H1 (cell line): ENCODE measurements around the gene MED19. TPM values are rescaled to one million over a fixed set of nuclear protein-coding genes. Genes with fewer than 3 reads are reported as not detected.

Experiments
- CTCF ChIA-PET: fragments of 300-600 bp; sonication (Branson Sonifier 250); formaldehyde crosslinking; loops from one replicate; lab custom pipeline; 2021; ENCODE audit not compliant: partially characterized antibody; lab: Charles Lee
- POLR2A ChIA-PET: fragments of 300-600 bp; sonication (Branson Sonifier 250); formaldehyde crosslinking; loops from one replicate; lab custom pipeline; 2021; ENCODE audit warnings: inconsistent platforms; ENCODE audit not compliant: partially characterized antibody; lab: Charles Lee
- DNase-seq, 2 experiments: peaks; one replicate each; pipeline versions ENCODE4 v3.0.0 to v3.0.0-alpha.2; 2010 to 2022; ENCODE audit warnings: low spot score in 2 of 2, low read depth in 1 of 2, mixed read lengths in 1 of 2
- FAIRE-seq: peaks from 2 replicates; lab custom pipeline; 2011; peaks lifted over from hg19 to GRCh38; lab: Jason Lieb, UNC
- H2AFZ ChIP-seq: 2 replicates; pipeline ENCODE4 v1.8.1; 2012; ENCODE audit warnings: low read length, inconsistent platforms
- H2AK5ac ChIP-seq: 2 replicates; pipeline ENCODE4 v1.6.1; 2013; ENCODE audit warnings: low read depth, low read length
- H2BK120ac ChIP-seq: replicated peaks from 2 replicates; pipeline ENCODE3; 2013; ENCODE audit warnings: low read depth, low read length, inconsistent platforms
- H2BK12ac ChIP-seq: 2 replicates; pipeline ENCODE4 v1.6.1; 2013; ENCODE audit warnings: low read depth, low read length
- H2BK15ac ChIP-seq: 2 replicates; pipeline ENCODE4 v1.6.1; 2013; ENCODE audit warnings: low read length
- H2BK20ac ChIP-seq: 2 replicates; pipeline ENCODE4 v1.6.1; 2013; ENCODE audit warnings: low read length
- H2BK5ac ChIP-seq: 2 replicates; pipeline ENCODE4 v1.6.1; 2013; ENCODE audit warnings: low read depth, low read length
- H3K14ac ChIP-seq: 2 replicates; pipeline ENCODE4 v1.6.1; 2013; ENCODE audit warnings: inconsistent platforms; ENCODE audit not compliant: insufficient read length
- H3K18ac ChIP-seq: 2 replicates; pipeline ENCODE4 v1.6.1; 2013; ENCODE audit warnings: low read length; ENCODE audit errors: extremely low read depth
- H3K23ac ChIP-seq: 2 replicates; pipeline ENCODE4 v1.6.1; 2013; ENCODE audit warnings: inconsistent platforms; ENCODE audit not compliant: insufficient read length
- H3K23me2 ChIP-seq: 2 replicates; pipeline ENCODE4 v1.6.1; 2013; ENCODE audit warnings: low read depth, low read length
- H3K27ac ChIP-seq: 2 replicates; pipeline ENCODE4 v1.6.1; 2011; ENCODE audit warnings: low read depth, low read length, inconsistent platforms
- H3K27me3 ChIP-seq, 4 experiments: replicated peaks in 1 of 4; 1 replicate in 1 of 4; 2 replicates in 3 of 4; pipeline versions ENCODE4 v1.6.1 to v1.8.1; 2011 to 2013; ENCODE audit warnings: low read length in 3 of 4, mild to moderate bottlenecking in 3 of 4, inconsistent platforms in 2 of 4, mixed read lengths in 2 of 4, moderate library complexity in 1 of 4; ENCODE audit not compliant: control insufficient read depth in 3 of 4, insufficient read depth in 3 of 4; ENCODE audit errors: extremely low read depth in 1 of 4
- H3K36me3 ChIP-seq, 4 experiments: 2 replicates each; pipeline versions ENCODE4 v1.6.1 to v1.8.1; 2011 to 2013; ENCODE audit warnings: mild to moderate bottlenecking in 4 of 4, low read length in 3 of 4, moderate library complexity in 2 of 4, control low read depth in 1 of 4, inconsistent platforms in 1 of 4; ENCODE audit not compliant: insufficient read depth in 4 of 4, control insufficient read depth in 2 of 4
- H3K4ac ChIP-seq: replicated peaks from 2 replicates; pipeline ENCODE3; 2013; ENCODE audit warnings: low read length, low read depth, mixed read lengths, inconsistent platforms; ENCODE audit not compliant: insufficient read length
- H3K4me1 ChIP-seq, 4 experiments: replicated peaks in 1 of 4; 1 replicate in 1 of 4; 2 replicates in 3 of 4; pipeline versions ENCODE4 v1.6.1 to v1.8.1; 2011 to 2013; ENCODE audit warnings: low read length in 3 of 4, inconsistent platforms in 2 of 4, mixed read lengths in 1 of 4; ENCODE audit not compliant: insufficient read depth in 4 of 4, control insufficient read depth in 3 of 4
- H3K4me2 ChIP-seq, 2 experiments: 2 replicates each; pipeline versions ENCODE4 v1.6.1 to v1.8.1; 2011 to 2013; ENCODE audit warnings: low read depth in 2 of 2, low read length in 2 of 2, control low read depth in 1 of 2, inconsistent platforms in 1 of 2, mild to moderate bottlenecking in 1 of 2; ENCODE audit not compliant: insufficient read depth in 1 of 2
- H3K4me3 ChIP-seq, 4 experiments: fragments of 200-600, 300-600 bp in 1 of 4; sonication (generic), shearing (Covaris generic), sonication (Bioruptor Twin) in 1 of 4; 2 replicates each; pipeline versions ENCODE4 v1.5.1 to v1.8.1; 2011 to 2016; ENCODE audit warnings: low read length in 4 of 4, low read depth in 3 of 4, control low read depth in 2 of 4, inconsistent platforms in 2 of 4, mild to moderate bottlenecking in 2 of 4, mixed read lengths in 1 of 4, moderate library complexity in 1 of 4; ENCODE audit not compliant: insufficient read depth in 2 of 4; ENCODE audit errors: extremely low read depth in 1 of 4
- H3K56ac ChIP-seq: replicated peaks from 2 replicates; pipeline ENCODE3; 2013; ENCODE audit warnings: low read depth, mild to moderate bottlenecking, mixed read lengths, low read length, inconsistent platforms; ENCODE audit not compliant: insufficient read length
- H3K79me1 ChIP-seq: 2 replicates; pipeline ENCODE4 v1.6.1; 2013; ENCODE audit warnings: low read depth, low read length, control low read depth
- H3K79me2 ChIP-seq, 2 experiments: 2 replicates each; pipeline versions ENCODE4 v1.6.1 to v1.8.1; 2012 to 2013; ENCODE audit warnings: low read length in 2 of 2, mild to moderate bottlenecking in 2 of 2, inconsistent platforms in 1 of 2; ENCODE audit not compliant: insufficient read depth in 2 of 2, control insufficient read depth in 1 of 2
- H3K9ac ChIP-seq, 4 experiments: replicated peaks in 1 of 4; 1 replicate in 1 of 4; 2 replicates in 3 of 4; pipeline versions ENCODE4 v1.6.1 to v1.8.1; 2011 to 2013; ENCODE audit warnings: low read depth in 3 of 4, low read length in 3 of 4, control low read depth in 2 of 4, mild to moderate bottlenecking in 2 of 4, moderate library complexity in 2 of 4, inconsistent platforms in 1 of 4; ENCODE audit errors: extremely low read depth in 1 of 4
- H3K9me3 ChIP-seq, 2 experiments: 2 replicates each; pipeline versions ENCODE4 v1.6.1 to v1.8.1; 2012 to 2013; ENCODE audit warnings: mild to moderate bottlenecking in 2 of 2, moderate library complexity in 2 of 2, control low read depth in 1 of 2, inconsistent platforms in 1 of 2, low read depth in 1 of 2, low read length in 1 of 2, mixed read lengths in 1 of 2; ENCODE audit not compliant: insufficient read depth in 2 of 2
- H4K20me1 ChIP-seq, 2 experiments: replicated peaks in 1 of 2; 2 replicates each; pipeline versions ENCODE3 to v1.8.1; 2011 to 2013; ENCODE audit warnings: inconsistent platforms in 2 of 2, low read length in 2 of 2, mild to moderate bottlenecking in 1 of 2; ENCODE audit not compliant: insufficient read depth in 2 of 2, control insufficient read depth in 1 of 2
- H4K5ac ChIP-seq: 2 replicates; pipeline ENCODE4 v1.6.1; 2013; ENCODE audit warnings: low read length, low read depth, mixed read lengths, inconsistent platforms; ENCODE audit not compliant: insufficient read length
- H4K8ac ChIP-seq: 2 replicates; pipeline ENCODE4 v1.8.0; 2013; ENCODE audit warnings: mild to moderate bottlenecking, moderate library complexity, low read length, inconsistent platforms; ENCODE audit not compliant: insufficient read depth; ENCODE audit errors: extremely low read depth
- H4K91ac ChIP-seq: replicated peaks from 2 replicates; pipeline ENCODE3; 2013; ENCODE audit warnings: low read length, mixed read lengths, inconsistent platforms; ENCODE audit not compliant: insufficient read length
- CBX5 ChIP-seq: fragments of 300-800, 300-1000 bp; sonication (generic); IDR thresholded peaks from 2 replicates; pipeline ENCODE4 v1.7.1; 2016; ENCODE audit warnings: antibody characterized with exemption, low read length, low read depth
- NRF1 ChIP-seq: IDR thresholded peaks from 2 replicates; pipeline ENCODE4 v1.6.1; 2011; ENCODE audit warnings: mild to moderate bottlenecking, low read depth, low read length, improper control_type of control experiment
- SAP30 ChIP-seq: fragments of 300-600 bp; sonication (generic); IDR thresholded peaks from 2 replicates; pipeline ENCODE4 v1.7.1; 2012; ENCODE audit warnings: low read length, moderate library complexity, mild to moderate bottlenecking, inconsistent platforms; ENCODE audit not compliant: insufficient read depth, insufficient replicate concordance
- WGBS, 2 experiments: shearing (Covaris generic) in 1 of 2; methylation state at CpG; one replicate each; pipeline versions ENCODE4 v1.1.6 to v1.1.7; 2013 to 2015; ENCODE audit warnings: low lambda C conversion rate in 2 of 2, mixed read lengths in 2 of 2, inconsistent platforms in 1 of 2, low coverage in 1 of 2, missing lambda C conversion rate in 1 of 2; ENCODE audit not compliant: insufficient replicate concordance in 2 of 2, insufficient coverage in 1 of 2, insufficient read length in 1 of 2; ENCODE audit errors: extremely low coverage in 1 of 2, missing lambda C conversion rate in 1 of 2; 5-methylcytosine and 5-hydroxymethylcytosine counted together
- polyA plus RNA-seq, 7 experiments: library from polyadenylated mRNA; depleted of rRNA in 3 of 7; stranded (reverse) in 5 of 7; unstranded in 2 of 7; fragments of >200 nt in 5 of 7; fragments of 200-250 nt in 2 of 7; gene quantifications; 1 replicate in 5 of 7; 2 replicates in 1 of 7; 4 replicates in 1 of 7; pipeline versions ENCODE4 v1.2.1 to v1.2.3, GENCODE V29; 2011 to 2013; ENCODE audit warnings: missing spikeins in 2 of 7, mixed read lengths in 2 of 7
- total RNA-seq: library from RNA; stranded (reverse); fragmentation: NEBNext Ultra II Directional; extraction: Animal tissue kit (Norgen Biotek cat#: 25700); gene quantifications from 2 replicates; pipeline ENCODE4 v1.2.1, GENCODE V29; 2021

The MED19 gene
- total and polyA plus RNA-seq, 2 of the 8 experiments (the other 6 are each of a cell fraction or from before 2014, with no cell fraction given), result 19.4 to 35.4 TPM

DNA sequence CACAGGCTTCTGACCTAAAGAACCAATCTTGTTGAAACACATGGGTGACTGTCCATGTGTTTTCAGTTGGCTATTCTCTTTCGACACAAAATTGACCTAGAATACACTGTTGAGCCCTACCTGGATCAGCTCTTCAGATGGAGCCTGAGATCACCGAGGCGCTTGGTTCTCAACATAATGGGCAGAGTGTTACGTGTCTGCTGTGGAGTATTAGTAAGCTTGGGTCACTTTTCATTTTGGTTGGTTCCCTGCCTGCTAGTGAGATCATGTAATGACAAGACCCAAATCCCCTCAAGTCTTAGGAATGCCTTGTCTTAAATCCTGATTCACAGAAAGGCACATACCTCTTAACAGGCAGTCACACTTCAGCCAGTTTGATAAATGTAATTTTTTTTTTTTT, 8.7 kb downstream of the MED19 start:
- Histone ChIP-seq H3K36me3 (peaks cover 16 to 52% (median 39%) of the 10 kb centered on the region in 4 experiments), H3K27ac (no peak overlapping the region)
- POLR2A ChIA-PET, result interaction anchor here (0.8 to 2.1 kb wide), 9 partner anchors 10 to 83 kb away, joined by 3 to 9 read pairs (median 3); no protein-coding TSS in a partner anchor

More for the DNA sequence above, 8.7 kb downstream of the MED19 start:
- Histone ChIP-seq H3K27me3 (no peaks in the 10 kb centered on the region), H3K79me1 (no peaks in the 10 kb centered on the region), H2AK5ac (no peak overlapping the region), H2BK20ac (no peak overlapping the region), H2BK15ac (no peak overlapping the region), H2BK5ac (no peak overlapping the region), H2BK120ac (no peak overlapping the region), H3K4me1 (no peaks in the 10 kb centered on the region), H3K4me2 (no peak overlapping the region), H4K5ac (no peak overlapping the region), H3K4ac (no peak overlapping the region), H3K18ac (no peak overlapping the region), H3K9ac (no peak overlapping the region), H2BK12ac (no peak overlapping the region), H4K20me1 (no peaks in the 10 kb centered on the region), H3K9me3 (no peaks in the 10 kb centered on the region), H3K79me2 (no peaks in the 10 kb centered on the region), H4K91ac (no peak overlapping the region), H3K23ac (no peak overlapping the region), H2AFZ (no peak overlapping the region), H3K56ac (no peak overlapping the region), H3K4me3 (no peak overlapping the region), H3K23me2 (no peaks in the 10 kb centered on the region; the same call in 1 of the 2 replicates), H3K14ac (no peak overlapping the region), H4K8ac (no peak overlapping the region)
- no peak for TF ChIP-seq SAP30
- no peak for TF ChIP-seq NRF1
- no peak for TF ChIP-seq CBX5
- FAIRE-seq, result no peak
- DNase-seq, result no peak
- 85% methylated on average over 4 of the region's 4 CpGs; no CpG with 5 or more reads in 1 of the 2 experiments for WGBS, 2 experiments
- CTCF ChIA-PET, result interaction anchor here (1.3 to 2.0 kb wide), 4 partner anchors 10 to 98 kb away, joined by 4 to 7 read pairs (median 6); no protein-coding TSS in a partner anchor
